HG02943 (cell line): ENCODE data around the gene RFX3.

Source experiments
- ATAC-seq: cut with Tn5 transposase; IDR thresholded peaks from one replicate; pipeline ENCODE4 v1.9.1; 2021; ENCODE audit warnings: mild to moderate bottlenecking, low read depth, moderate library complexity; ENCODE audit not compliant: unreplicated experiment

RFX3 gene

DNA sequence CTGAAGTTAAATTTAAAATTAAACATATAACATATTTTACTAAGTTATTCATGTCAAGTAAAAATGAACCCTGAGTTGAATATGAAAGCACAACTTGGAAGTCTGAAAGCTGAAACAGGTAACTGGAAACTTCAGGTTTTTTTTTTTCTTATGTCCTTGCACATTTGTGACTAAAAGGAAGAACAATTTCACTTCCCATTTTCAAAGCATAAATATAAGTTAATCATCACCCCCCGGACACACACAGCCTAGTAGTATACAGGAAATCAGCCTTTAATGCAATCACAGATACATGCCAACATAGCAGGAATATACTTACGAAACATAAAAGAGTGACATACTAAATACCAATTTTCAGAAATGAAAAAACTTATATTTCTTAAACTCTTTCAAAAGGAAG, 225.9 kb downstream of the RFX3 start:
- peak; percentile 94 for ATAC-seq

DNA sequence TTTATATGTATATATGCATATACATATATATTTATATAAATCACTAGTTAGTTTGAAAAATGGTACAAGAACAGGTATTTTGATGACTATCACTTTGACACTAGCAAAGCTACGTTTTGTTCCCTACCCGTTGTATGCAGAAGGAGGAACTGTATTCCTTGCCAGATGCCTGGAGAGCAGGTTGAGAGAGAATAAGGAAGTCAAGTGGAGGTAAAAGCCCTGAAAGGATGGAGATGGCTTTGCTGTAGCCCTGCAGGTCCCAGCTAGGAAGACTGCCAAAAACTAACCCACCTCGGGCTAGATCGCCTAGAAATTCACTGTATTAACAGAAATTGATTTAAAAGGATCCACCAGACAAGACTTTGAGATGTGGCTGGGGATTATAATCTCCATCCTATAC, 229.3 kb downstream of the RFX3 start:
- no peak for ATAC-seq

DNA sequence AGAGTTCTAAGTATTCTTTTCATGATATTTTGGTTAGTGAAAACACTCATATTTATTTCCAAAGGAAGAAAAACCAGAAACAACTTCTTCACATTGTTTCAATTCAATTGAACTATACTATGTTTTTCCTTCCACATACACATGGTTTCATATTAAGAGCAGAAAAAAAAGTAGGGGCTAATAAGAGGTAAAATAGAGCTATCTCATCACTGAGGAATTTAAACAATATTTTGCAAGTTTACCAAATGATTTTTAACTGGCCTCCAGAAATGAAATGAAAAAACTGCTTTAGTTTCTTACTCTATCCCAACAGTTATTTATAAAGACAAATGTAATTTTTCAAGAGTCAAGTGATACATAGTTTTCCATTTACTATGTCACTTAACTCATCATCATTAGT, 233.5 kb downstream of the RFX3 start:
- ATAC-seq = no peak

DNA sequence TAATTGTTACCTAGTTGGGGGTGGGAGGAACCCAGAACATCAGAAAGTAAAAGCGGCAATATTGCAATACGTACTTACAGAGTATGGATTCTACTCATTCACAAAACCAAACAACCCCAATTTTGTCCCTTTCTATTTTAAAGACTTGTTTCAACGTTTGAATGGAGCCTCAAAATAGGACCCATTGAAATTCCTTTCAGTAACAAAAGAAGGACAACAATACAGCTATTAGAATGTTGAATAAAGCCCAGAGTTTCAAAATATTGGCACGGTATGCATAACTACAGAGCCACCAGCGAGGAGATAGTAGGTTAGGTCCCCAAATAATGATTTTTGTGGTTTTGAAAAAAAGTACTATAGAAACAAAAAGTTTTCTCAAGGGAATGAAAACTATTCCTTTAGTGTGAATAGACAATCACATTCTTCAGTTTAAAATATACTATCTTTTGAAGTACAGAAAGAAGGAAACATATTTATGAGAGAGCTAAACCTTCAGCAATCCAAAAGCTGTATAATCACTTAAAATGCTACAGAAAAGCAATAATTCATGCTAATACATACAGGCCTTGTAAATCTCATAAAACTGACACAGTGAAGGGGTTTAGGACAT, 235.5 kb downstream of the RFX3 start:
- no peak for ATAC-seq

DNA sequence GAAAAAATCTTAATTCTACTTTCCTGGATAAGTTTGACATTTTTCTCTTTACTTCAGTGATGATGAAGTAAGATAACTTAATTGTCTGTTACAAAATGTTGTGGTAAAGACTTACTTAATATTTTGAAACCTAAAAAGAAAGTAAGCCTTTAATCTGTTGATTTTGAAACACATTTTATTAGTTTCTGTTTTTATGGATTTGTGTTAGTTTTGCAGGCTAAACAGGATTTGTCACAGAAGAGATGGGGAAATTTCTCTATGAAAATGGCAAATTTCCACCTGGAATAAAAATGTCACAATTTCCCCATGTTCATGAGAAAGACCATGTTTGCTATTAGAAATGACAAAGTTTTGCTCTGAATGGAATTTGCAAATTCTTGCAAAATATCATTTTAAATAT, 237.1 kb downstream of the RFX3 start:
- no peak for ATAC-seq

DNA sequence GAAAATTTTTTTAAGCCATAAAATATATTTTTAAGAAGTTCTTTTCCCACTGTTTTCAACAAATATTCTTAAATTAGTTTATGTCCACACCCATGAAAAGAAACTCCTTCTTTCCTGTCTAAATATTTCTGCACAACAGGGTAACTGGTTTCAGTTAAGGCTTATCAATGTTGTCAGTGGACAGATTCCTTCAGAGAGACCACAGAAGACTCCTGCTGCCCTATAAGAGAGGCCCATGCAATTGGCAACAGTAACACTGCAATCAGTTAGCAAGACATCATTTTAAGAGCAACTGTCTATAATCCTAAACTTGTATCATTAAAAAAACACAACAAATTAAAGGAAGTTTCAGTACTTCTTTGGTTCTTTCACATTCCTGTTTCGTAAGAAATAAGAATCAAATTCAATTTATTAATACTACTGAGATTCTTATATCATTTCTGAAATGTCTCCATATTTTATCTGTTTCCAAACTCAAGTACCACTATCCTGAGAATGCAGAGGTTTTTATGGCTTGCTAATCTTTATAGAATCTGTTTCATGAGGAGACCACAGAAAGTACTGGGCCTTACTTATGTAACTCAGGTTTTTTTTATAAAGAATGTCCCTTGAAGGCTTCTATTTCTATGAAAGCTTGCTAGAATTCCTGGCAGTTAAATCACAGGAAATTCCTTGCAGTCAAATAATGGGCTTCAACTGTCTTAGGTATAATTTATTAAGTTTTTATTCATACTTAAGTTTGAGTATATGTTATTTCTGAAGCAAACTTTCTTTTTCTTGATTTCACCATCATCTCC, 240.2 kb downstream of the RFX3 start:
- ATAC-seq = no peak

DNA sequence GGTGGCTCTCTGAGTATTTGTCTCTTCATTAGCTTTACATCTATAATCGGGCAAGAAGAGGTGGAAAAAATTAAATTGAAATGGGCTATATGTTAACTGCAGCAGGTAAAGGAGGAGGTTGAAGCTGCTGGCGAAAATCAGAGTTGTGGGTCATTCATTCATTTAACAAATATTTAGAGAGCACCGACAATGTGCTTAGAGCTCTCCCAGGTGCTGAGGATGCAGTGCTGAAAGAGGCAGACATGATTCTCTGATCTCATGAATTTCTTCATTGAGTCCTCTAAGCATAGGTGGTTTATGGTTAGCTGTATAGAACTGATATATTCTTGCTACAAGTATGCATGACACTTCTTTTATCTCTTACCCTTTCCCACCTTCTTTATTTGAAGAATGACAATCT, 243.4 kb downstream of the RFX3 start:
- ATAC-seq = no peak

DNA sequence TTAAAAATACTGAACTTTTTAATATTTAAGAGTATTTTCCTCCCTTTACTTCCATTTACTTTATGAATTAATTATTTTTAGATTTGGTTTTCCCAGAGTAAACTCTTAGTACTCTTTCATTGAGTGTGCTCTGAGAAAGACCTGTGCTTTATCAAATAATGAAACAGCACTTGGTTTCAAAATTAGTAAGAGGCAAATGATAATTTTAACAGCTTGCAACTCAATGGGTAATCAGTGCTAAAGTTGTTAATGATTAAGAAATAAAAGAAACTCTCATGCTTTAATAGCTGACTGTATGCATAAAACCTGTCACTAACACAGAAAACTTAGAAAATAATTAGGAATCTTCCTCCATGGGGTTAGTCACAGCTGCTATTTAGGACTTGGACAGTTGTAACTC, 244.4 kb downstream of the RFX3 start:
- peak; percentile 89 for ATAC-seq

DNA sequence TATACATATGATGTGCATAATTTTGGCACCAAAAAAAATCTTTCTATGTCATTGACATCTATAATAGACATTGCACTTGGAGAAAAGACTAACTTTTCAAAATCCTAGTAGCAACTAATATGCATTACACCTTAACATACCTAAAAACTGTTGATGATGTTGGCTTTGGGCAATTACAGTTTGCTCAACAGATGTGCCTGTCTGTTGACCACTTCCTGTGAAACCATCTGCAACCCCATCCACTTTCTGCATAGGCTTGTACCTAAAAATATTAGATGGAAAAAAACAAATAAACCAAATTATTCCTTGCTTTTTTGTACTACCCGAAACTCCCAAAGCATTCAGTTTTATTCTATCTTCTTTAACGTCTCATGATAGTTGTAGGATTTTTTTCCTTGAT, 248.6 kb downstream of the RFX3 start:
- ATAC-seq = peak; percentile 57

DNA sequence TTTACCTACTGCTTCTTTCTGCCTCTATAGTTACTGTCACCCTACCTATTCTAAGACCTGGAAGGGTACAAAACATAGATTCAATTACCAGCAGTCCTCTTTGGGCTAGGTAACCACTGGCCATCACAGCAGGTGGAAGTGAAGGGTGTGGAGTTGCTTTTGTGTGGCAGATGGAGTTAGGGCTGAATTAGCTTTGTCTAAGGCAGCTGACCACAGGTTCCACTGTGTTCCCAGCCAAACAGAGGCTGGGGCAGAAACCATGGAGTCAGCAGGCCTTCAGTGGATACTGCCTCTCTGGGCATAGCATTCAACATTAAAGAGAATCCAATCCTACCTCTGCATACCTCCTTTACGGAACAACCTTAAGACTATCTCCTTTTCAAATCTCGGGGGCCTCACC, 254.2 kb downstream of the RFX3 start:
- ATAC-seq = no peak

DNA sequence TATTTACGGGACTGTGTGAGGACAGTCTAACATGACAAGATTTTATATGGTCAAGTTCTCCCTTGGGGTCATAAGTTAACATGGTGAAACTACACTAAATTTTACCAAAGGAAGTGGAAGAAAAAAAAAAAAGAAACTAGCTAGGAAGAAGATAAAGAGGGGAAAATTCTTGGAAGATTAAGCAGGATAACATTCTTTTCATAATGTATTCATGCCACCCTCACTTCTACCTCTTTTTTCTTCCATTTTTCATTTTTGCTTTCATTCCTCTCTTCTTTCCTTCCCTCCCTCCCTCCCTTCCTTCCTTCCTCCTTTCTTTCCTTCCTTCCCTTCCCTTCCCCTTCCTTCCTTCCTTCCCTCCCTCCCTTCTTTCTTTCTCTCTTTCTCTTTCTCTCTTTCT, 254.6 kb downstream of the RFX3 start:
- no peak for ATAC-seq

DNA sequence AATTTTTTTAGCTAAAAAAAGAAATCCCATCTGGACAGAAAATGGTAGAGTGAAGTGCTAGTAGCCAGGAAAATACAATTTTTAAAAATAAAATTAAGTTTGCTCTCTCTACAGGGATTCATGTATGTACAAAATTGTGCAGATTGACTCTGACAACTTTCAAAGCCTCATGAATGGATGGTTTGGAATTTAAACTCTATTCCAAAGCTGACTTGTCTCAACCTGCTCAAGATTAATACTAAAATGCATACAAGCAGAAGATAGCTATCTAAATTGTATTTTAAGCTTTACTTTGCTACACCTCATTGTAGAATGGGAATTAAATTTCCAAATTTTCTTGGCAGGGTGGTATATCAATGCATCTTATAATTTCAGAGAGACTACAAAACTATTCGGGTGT, 257.6 kb downstream of the RFX3 start:
- no peak for ATAC-seq

DNA sequence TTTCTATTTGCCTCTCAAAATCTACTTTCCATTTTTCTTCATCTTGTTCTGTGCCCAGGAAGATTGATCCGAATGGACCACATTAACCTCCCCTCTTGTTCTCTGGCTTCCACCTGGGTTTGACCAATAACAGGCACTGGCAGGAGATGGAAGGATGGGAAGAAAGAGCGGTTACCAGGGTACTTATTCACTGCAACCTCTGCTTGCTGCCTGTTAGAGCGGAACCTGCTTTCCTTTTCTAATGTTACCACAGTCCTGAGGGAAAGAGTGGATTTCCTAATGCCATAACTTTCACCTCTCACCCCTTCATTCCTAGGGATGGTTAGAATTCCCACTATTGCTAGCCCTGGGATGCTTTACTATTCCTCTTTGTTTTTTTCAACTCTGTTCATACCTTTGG, 262.1 kb downstream of the RFX3 start:
- no peak for ATAC-seq

DNA sequence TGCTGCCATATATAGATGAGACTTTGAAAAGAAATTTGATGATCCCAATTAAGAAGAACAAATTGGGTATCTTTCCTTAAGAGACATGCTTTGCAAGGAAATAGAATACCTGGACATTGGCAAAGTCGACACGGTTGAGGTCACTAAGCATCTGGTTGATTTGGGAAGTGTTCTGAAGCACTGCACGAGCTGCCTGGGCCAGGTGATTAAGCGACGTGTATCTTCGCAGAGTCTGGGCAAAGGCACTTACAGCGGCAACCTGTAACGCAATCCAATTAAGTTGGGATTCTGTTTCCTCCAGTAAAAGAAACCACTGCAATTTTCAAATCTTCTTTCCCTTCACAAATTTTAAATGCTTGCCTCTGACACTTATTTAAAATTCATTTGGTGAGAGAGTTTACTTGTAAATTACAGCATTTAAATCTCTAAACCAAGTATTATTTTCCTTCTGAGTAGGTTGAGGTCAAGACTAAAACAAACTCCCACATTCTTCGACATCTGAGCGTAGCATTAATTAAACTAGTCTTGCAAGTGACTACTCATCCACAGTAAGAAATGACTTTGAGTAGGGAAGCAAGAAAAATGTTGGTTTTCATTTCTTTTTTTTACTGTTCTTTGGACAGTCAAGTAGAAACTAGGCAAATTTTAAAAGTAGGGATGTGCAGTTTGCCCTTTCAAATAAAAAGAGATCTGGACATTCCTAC, 262.8 kb downstream of the RFX3 start:
- no peak for ATAC-seq

DNA sequence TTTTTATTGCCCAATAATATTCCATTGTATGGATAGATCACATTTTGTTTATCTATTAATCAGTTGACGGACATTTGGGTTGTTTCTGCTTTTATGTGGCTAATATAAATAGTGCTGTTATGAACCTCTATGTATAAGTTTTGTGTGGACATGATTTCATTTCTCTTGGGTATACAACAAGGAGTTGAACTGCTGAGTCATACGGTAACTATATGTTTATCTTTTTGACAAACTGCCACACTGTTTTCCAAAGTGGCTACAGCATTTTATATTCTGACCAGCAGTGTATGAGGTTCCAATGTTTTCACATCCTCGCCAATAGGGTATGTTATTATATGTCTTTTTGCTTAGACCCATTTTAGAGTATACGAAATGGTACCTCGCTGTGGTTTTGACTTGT, 264.3 kb downstream of the RFX3 start:
- ATAC-seq = no peak

DNA sequence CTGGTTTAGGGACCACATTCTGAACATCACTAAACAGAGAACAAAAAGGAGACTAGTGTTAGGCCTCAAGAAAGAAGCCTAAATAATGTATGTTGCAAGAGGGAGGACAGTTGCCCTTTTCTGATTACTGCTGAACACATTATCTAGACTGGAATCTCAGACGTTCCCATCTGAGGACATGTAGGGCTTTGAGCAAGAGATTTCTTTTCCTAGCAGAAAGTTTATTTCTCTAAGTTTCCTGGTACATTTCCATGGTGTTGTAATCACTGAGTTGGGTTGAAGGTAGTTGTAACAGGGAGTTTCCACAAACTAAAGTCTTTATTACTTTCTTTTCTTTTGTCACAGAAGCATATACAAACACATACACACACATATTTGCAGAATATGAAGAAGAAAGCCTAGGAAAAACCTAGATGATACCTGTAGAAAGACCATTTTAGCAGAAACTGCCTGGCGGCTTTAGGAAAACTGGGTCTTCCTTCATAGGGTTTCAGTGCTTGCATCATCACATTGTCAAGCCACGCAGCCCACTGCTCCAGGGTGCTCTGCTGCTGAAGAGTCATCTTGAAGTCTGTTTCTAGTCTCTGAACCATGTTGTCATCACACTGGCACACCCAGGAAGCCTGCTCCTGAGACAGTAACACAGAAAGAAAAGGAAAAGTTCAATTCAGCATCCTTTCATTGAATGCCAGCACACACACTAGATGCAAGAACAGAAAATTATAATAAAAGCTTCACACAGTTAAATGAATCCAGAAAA, 269.1 kb downstream of the RFX3 start:
- no peak for ATAC-seq

DNA sequence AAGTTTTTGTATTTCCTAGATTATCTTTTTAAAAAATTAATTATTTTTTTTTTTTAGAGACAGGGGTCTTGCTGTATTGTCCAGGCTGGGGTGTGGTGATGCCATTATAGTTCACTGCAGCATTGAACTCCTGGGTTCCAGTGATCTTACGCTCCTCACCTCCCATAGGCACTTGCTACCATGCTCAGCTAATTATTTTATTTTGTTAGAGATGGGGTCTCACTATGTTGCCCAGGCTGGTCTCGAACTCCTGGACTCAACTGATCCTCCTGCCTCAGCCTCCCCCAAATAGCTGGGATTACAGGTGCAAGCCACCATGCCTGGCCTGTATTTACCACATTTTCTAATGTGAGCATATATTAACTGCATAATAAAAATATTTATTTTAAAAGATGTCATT, 274.5 kb downstream of the RFX3 start:
- no peak for ATAC-seq

DNA sequence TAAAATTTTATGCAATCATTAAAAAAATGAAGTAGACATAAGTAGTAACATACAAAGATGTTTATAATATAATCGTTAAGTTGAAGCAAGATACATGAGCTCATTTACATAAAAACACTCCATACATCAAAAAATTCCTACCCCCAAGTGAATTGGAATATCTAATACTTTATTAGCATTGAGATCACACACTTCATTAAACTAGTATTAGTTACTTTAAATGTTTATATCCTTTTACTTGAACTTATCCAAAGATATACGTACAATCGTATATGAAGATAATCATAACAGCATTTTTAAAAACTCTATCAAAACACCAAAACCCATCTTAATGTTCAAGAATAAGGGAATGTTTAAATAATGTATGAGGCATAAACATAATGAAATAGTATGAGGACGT, 275.1 kb downstream of the RFX3 start:
- no peak for ATAC-seq

DNA sequence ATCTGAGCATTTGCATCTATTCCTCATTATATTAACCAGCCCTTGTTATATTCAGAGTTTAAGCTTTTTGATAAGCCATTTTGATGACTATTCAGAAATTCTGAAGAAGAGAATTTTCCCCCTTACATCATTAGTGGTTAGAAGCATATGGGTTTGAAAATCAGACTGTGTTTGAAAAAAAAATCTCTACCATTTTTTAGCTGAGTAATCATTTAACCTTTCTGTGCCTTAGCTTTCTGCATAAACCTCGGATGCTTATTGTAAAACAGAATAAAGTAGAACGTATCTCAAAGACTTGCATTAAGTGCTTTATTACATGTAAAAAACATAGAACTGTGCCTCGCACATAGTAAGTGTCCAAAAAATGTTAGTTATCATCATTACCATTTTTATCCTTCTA, 278.6 kb downstream of the RFX3 start:
- ATAC-seq = no peak

DNA sequence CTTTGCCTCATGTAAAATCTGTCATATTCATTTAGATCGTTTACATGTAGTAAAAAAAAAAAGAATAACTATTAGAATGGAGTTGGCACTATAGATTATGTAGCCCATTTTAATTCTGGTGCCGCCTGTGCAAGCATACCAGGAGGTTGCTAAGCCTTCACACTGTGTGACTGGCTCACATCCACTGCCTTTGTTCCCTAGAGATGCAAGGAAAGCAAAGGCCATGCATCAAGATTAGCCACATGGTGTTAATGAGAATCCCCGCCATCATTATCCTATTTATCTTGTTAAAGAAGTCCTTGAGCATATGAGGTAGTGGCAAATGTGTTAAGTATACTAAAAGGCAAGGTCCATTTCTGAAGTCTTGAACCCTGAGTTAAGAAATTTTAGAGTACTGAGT, 279.6 kb downstream of the RFX3 start:
- ATAC-seq = no peak
